Measurements from ENCODE around the gene DCAF4L1.

The DCAF4L1 gene

DNA sequence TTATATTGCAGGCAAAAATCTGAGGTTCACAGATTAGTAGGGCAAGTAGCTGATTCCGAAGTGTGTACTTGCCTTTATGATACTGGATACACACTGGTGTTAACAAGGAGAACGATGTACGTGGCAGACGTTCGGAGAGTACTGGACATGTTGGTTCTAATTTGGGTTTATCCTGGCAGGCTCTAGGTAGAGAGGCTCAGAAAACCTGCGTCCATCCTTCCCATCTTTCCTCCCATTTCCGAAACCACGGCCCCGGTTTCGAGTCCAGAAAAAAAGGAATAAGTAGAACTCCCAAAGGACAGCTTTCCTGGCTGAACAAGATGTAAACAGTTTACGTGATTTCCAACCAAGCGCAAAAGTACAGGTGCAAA is 8.4 kb downstream of the DCAF4L1 start:
- H3K27ac ChIP-seq, result peak overlapping the region; percentile 72
- TF ChIP-seq CTCF (IDR thresholded peaks at IDR 0.05), result no peak
- no peak for TF ChIP-seq ZFX (IDR thresholded peaks at IDR 0.05; ENCODE audit: borderline replicate concordance)

DNA sequence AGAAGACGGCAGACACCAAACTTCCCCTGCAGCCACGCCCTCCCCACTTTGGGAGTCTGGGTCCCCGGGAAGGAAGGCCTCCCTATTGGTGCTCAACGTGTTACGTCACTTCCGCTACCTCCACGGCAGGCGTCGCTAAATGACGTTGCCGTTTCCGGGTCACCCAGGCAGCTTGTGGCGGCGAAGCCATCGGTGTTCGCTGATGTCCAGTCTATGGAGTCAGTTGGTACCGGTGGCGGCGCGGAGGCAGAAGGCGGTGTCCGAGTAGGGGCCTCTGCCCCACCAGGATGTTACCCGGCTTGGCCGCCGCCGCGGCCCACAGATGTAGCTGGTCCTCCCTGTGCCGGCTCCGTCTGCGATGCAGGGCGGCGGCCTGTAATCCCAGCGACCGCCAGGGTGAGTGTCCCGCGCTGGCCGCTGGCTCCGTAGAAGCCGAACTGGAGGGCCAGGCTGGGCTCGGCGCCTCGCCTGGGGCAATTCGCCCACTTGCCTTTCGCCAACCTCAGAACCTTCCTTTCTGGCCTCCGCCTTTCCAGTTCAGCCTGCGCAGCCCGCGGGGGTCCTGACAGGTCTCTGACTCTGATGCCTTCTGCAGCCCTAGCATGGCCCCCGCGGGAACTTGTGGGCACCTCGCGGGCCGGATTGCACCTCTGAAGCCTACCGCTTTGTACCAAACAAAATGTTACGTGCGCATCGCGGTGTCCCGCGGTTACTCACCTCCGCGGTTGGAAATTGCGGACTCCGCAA is 9.0 kb downstream of the DCAF4L1 start, which contains the start of gene SLC30A9:
SLC30A9 (plus strand) TSS at position 166 of the 747 bp plus-strand sequence; CDS start at position 288, 122 bp downstream.
- H3K27ac ChIP-seq, result peak within 1 kb of the TSS; percentile 72
- TF ChIP-seq CTCF (IDR thresholded peaks at IDR 0.05) (peak; percentile 44), ZFX (IDR thresholded peaks at IDR 0.05; ENCODE audit: borderline replicate concordance) (no peak)

DNA sequence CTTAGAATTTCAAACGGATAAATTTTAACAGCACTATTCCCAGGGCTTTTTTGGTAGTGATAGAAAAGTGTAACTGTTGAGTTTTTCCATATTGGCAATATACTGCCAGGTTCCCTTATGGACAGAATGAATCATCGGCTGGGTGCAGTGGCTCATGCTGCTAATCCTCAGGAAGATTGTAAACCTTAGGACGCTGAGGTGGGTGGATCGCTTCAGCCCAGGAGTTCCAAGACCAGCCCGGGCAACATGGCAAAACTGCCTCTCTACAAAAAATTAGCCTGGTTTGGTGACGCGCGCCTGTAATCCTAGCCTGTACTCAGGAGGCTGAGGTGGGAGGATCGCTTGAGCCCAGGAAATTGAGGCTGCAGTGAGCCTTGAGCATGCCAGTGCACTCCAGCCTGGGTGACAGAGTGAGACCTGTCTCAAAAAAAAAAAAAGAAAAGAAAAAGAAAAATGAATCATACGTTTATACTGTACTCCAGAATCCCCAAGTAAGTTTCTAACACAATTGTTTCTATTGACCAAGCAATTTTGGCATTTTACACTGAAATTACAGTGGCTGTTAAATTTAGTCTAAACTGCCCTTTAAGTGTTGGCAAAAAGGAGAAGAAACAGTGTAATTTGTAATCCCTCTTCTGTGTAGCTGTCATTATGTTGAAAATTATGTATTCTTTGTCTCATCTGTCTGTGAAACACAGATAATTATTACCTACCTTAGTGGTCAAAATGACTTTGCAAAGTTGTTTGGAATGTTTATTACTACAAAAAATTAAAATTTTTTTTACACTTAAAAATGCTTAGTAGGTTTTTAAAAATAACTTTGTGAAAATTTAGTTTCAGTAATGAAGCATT is 10.6 kb downstream of the DCAF4L1 start:
- TF ChIP-seq CTCF (IDR thresholded peaks at IDR 0.05) (no peak), ZFX (IDR thresholded peaks at IDR 0.05; ENCODE audit: borderline replicate concordance) (no peak)

GRCh38 chr4:41992967-41993857 is 11.7 kb downstream of the DCAF4L1 start:
- H3K27ac ChIP-seq, result no peak overlapping the region
- no peak for TF ChIP-seq CTCF (IDR thresholded peaks at IDR 0.05)
- TF ChIP-seq ZFX (IDR thresholded peaks at IDR 0.05; ENCODE audit: borderline replicate concordance), result no peak

More for the DNA sequence above, 10.6 kb downstream of the DCAF4L1 start:
- H3K27ac ChIP-seq, result no peak overlapping the region

DNA sequence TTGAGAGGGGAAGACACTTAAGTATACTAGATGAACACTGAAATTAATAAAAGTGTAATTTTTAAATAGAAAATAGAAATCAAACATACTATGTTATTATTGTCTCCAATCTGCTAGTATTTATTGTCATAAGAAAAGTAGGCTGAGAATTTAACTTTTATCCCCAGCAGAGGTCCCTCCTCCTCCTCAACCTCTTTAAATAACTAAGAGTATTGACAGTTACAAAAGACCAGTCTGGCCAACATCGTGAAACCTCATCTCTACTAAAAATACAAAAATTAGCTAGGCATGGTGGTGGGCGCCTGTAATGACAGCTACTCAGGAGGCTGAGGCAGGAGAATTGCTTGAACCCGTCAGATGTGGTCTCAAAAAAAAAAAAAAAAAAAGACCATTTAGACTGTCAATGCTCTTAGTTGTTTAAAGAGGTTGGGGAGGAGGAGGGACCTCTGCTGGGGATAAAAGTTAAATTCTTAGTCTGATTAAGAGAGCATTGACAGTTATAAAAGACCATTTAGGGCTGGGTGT is 13.0 kb downstream of the DCAF4L1 start:
- H3K27ac ChIP-seq, result no peak overlapping the region
- no peak for TF ChIP-seq CTCF (IDR thresholded peaks at IDR 0.05)
- no peak for TF ChIP-seq ZFX (IDR thresholded peaks at IDR 0.05; ENCODE audit: borderline replicate concordance)

DNA sequence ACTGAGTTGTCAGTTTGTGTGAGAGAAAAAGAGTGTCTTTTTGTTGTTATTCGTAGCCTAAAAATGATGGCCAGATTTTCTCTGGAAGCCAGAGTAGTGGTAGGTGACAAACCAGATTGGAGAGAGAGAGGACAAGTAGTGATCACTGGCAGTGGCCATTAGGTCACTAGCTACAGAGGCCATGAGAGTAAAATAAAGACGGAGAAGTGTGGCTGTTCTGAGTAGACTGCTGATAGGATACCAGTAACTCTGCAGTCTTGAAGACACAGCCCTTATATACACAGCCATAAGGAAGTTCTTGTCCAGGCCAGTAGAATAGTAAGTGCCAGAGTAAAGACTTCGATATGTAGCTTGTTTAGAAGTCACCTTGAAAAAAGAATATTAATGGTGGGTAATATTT is 16.5 kb downstream of the DCAF4L1 start:
- TF ChIP-seq CTCF (IDR thresholded peaks at IDR 0.05) (no peak), ZFX (IDR thresholded peaks at IDR 0.05; ENCODE audit: borderline replicate concordance) (no peak)
- H3K27ac ChIP-seq, result no peak overlapping the region
